DMS114 treated with DMSO at 0.1 percent for 48 hours (cell line): ENCODE data around the gene WDR20.

Source experiments
- DNase-seq: peaks from one replicate; lab custom pipeline; 2025; ENCODE audit not compliant: unreplicated experiment; lab: John Stamatoyannopoulos, UW

The WDR20 gene

DNA sequence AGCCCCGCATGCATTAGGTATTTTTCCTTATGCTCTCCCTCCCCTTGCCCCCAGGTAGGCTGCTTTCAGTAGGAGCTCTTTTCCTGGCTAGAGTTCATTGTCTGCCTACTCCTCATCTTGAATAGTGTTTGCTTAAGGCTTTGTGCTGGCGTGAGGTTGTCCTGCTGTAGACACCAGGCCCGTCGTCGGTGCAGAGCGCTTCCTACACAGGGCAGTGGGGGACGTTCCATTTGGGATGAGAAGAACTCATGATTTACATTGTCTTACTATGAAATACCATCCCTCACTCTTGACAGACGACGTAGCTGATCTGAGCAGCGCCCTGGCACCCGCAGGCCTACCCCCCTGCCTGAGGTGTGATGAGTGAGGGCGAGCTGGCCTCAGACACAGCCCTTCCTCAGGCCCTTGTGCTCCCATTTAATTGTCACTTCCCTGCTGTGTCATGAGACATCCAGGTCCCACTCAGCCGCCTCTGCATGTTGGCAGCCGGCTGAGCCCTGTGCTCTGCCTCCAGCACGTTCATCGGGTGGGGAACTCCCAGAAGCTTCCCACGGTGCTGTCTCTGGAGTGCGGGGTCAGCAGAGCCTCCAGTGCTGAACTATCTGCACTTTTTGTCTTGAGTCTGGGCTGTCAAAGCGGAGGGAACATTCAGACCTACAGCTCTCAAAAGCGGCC, 76.0 kb downstream of the WDR20 start:
- no peak for DNase-seq

DNA sequence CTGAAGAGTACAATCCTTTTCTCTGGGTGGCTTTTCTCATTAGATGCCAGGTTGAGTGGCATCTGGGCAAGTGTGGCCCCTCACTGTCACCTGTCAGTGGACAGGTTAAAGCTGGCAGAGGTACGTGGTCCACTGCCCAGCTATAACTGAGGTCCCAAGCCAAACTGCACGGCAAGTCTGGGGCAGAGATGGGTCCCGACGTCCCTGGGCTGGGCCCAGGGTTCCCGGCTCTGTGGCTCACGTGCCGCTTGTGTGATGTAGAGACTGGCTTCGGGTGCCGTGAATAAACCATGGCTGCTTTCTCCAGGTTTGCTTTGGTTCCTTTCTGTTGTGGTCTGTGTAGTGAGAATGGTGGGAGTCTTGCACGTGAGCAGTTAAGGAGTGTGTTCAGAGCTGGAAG, 77.7 kb downstream of the WDR20 start:
- no peak for DNase-seq

DNA sequence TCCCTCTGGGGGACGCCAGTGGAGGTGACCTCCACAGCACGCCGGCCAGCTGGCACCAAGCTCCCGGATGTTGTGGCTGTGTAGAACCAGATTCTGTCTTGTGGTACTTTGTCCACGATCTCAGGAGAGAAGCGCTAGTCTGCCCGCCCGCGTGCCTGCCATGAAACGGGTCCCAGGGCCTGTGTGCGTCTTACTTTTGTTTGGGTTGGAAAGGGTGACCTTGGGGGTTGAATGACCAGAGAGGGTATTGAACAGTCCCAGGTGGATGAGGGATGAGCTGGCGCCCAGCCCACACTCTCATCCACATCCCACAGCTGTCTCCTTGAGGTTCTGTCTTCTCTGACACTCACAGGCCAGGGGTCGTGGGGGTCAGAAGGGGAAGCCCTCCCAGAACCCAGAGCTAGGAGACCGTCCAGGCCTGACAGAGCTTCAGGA, 78.3 kb downstream of the WDR20 start:
- no peak for DNase-seq

DNA sequence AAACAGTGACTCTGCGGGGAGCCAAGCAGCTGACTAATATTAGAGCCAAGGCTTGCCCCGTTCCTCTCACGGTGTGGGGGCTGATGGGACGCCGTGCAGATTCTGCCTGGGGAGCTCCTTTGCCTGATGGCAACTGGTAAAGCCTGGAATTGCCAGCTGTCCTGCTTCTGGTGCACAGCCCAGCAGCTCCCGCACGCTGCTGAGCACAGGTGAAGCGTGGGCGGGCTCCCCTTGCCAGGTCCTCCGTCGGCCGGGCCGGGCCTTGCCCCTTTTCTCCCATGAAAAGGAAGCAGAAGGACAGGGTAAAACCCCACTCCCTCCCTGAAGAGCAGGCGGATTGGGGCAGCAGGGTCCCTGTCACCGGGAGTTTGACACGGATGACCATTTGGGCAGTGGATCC, 79.0 kb downstream of the WDR20 start:
- no peak for DNase-seq

DNA sequence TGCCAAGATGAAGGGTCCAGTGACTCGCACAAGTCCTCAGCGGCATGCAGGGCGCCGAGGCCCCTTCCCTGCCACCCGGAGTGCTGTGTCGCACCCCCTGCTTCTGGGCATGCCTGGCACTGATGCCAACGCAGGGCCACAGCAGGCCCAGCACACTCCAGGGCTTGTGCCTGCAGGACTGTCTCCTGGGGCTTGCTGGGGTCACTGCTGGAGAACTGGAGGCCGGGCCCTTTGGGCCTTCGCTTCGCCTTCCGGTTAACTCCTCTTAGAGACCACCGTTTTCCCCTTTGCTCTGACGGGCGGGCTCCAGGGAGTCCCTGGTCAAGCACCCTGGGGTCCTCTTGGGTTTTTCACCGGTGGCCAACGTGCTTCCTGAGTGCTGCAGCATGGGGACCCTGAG, 79.6 kb downstream of the WDR20 start:
- no peak for DNase-seq

DNA sequence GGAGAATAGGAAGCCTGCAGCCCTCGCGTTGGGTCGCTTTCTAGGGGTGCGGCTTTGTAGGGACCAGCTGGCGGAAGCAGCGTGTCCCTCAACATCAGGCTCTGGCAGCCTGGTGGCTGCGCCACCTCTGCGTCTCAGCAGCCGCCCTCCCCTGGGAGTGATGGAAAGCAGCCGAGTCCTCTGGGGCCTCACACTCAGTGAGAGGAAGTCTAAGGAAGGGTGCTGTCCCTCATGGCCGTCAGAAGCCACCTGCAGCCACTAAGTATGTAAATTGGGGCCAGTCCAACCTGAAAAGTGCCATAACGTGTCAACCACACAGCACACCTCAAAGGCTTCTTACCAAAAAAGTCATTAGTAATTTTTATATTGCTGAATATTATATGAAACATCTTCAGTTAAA, 80.3 kb downstream of the WDR20 start:
- no peak for DNase-seq

DNA sequence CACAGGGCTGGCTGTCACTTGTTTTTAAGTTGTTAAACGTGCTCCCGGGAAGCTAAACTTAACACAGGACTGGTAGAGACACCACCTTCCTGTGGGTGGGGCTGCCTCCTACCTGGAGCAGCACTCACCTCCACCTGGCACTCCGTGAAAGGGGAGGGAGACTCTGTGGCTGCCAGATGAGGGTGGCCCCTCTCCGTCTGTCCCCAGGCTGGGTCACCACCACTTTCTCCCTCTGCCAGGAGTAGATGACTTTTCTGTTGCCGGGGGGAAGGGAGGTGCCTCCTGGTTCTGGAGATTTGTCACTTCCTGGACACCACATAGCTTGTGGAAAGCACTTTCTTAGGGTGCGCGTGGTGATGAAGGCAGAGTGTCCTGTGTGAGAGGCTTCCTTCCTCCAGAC, 81.3 kb downstream of the WDR20 start:
- DNase-seq, result no peak

DNA sequence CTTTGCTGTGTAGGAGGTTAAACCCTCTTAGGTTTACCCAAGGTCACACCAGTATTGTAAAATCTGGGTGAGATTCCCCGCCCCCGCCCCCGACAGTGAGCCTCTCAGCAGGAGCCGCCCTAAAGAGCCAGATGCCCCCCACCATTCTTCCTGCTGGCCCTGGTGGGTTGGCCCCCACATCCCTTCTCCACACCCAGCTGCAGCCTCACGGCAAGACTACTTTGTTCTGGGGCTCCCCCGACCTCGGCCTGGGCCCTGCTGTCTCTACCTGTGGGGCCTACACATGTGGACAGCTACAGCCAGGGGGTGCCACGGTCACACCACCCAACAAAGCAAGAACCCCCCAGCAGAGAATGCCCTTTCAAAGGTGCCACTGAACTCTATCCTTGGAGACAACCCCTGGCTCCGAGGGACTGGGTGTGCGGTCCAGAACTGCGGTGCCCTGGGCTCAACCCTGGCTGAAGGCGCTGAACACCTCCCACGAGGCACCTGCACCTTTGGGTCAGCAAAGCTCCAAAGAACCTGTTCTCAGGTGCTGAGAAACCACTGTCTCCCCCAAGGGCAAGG, 82.4 kb downstream of the WDR20 start:
- no peak for DNase-seq

DNA sequence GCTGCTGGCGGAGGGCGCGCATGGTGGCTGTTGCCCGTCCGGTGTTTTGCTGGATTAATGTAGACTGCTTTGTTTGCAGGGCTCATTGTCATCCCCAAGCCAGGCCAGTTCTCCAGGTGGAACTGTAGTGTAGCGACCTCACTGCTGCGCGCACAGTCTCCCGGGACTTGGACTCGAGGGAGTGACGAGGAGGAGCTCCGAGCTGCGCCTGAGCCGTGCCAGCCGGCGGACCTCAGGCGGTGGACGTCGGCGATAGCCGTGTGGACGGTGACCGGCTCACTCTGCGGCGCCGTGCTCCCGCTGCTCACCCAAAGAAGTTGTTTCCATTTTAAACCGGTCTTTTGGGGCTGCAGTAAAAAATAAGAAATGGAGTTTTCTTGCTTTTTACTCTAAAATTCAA, 83.1 kb downstream of the WDR20 start:
- DNase-seq, result no peak

DNA sequence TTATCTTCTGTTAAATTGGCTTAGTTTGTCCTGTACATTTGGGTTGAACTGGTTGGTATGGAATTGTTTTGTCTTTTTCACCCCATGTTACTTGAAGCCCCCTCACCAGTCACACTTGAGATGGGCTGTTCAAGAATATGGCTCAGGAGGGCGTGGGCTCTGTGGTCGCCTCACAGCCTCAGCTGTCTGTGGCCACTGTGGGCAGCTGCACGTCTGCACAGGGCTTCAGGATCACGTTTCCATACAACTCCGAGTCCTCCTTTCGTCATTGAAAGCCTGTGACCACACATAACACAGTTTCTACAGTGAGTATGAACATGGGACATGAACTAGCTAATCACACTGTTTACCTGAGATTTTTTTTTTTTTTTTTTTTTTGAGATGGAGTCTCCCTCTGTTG, 84.0 kb downstream of the WDR20 start:
- DNase-seq, result no peak

DNA sequence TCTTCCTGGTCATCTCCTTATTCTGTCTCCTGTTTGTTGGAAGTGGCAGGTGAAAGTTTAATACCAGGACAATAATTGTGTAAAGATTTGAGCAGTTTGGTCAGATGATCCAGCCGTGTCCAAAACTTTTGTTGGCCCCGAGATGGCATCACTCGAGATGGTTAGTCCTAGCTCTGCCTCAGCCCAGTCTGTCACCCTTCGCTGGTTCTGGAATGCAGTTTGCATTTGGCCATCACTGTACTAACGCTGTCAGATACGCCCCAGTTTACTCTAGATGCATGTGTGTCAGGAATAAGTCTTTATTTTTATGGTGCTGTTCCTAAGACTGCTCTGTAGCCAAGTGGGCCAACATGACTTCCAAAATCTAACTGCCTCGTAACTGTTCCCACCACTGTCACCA, 85.7 kb downstream of the WDR20 start:
- DNase-seq, result no peak

DNA sequence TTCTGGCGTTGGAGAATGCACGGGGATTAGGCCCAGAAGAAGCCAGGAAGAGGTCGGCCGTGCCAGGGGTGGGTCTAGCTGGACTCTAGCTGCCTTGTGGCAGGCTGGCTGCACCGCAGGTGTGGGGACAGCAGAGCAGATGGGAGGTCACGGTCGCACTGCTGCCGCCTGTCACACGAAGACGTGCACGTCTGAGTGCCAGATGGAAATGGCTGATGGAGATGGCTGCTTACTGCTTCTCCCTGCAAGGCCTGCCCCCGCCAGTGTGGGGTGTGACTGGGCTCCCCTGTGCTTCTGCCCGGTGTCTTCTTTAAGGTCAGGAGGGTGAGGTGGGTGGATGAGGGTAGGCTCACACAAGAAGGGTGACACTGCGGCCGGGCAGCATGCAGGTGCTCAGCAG, 86.2 kb downstream of the WDR20 start:
- DNase-seq, result no peak

DNA sequence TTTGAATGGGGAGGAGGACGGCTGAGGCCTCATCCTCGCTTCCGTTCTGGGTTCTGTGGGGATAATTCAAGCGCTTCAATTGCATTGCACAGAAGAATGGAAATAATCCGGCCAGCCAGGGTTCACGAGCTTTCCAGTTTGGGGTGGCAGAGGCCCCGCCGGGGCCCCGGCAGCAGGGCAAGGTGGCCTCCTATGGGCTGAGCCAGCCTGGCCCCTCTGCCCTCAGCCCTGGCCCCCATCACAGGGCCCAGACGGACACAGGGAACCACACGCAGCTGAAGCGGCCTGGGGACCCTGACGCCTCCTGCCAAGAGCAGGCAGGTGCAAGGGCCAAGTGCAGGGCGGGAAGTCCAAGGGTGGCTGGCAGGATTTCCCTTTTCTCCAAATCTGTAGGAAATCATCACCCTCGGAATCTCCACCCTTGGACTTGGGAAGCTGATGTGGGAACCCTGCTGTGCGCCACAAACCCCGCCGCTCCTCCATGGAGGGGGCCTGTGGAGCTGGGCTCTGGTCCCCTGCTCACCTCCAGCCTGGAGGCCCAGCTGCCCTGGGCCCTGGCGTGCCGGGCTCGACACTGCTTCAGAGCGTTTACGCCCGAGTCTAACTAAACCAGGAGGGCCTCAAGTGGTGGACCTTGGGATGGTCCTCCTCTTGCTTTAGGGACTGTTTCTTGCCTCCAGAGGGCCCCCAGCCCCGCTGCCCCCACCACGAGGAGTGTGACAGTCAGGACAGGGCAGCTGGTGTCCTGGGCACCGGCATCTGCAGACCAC, 86.8 kb downstream of the WDR20 start:
- DNase-seq, result no peak

DNA sequence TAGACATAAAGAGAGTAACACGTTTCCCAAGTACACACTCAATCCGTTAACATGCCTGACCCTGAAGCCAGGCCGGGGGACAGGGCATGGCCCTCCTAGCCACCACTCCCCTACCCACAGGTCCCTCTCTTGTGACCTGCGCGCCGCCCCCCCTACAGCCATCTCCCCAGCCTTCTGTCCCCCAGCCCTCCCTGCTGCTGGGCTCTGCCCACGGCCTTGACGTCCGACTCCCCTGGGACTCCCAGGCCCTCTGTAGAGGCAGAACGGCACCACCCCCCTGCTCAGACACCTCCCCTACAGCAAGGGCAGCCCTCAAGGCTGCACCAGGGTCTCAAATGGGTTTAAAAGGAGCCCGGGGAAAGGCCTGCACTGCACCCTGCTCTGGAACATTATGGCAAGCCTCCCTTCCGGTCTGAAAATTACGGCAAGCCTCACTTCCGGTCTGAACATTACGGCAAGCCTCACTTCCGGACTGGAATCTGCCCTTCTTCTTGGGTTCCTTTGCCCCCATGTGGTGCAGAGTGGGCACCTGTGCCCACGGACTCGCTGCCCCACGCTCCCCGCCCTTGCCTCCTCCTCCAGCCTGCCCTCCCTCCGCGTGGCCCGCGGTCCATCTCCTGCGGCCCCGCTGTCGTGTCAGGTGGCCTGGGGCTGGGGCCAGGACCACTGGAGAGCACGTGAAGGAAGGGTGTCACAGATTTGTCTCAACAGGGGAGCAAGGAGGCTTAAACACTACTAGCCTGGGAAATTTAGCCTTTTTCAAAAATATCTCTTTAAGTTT, 87.7 kb downstream of the WDR20 start:
- DNase-seq, result no peak

DNA sequence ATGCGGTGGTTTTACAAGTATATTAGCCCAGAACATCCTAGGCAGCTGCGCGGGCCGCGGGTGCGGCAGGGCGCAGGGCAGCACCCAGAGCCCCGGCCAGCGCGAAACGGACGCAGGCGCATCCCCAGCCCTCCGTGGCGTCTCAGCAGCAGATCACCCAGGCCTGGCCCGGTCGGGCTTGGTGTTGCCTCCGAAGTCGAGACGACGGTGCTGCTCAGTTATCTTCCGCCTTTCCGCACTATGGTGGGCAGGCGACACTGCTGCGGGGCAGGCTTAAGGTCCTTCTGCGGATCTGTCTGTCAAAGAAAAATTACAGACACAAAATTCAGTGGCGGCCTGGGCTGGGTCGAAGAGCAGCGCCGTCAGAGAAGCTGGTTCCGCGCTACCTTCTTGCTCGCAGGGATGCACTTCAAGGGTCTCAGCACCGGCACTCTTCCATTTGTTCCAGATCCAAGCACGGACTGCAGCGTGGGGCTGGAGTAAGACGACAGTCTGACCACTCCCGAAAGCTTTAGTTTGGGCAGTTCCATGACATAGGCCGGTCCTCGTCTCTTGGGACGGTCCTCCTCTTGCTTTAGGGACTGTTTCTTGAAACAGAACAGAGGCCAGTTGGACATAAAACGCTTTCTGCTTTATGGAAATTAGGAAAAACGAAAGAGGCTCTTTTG, 89.5 kb downstream of the WDR20 start:
- DNase-seq, result no peak

DNA sequence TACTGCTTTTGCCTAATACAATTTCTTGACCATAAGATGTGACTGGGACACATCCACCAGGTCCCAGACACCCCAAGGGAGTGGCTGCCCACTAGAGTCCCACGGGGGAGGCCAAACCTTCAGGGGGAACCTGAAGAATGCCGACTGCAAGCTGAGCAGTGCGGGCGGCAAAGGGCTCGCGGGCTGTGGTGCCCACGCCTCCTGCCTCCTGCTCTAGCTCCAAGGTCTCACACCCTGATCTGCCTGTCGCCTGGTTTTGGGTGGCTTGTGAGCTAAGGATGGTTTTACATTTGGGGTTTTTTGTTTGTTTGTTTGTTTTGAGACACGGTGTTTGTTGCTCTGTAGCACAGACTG, 90.0 kb downstream of the WDR20 start:
- no peak for DNase-seq

DNA sequence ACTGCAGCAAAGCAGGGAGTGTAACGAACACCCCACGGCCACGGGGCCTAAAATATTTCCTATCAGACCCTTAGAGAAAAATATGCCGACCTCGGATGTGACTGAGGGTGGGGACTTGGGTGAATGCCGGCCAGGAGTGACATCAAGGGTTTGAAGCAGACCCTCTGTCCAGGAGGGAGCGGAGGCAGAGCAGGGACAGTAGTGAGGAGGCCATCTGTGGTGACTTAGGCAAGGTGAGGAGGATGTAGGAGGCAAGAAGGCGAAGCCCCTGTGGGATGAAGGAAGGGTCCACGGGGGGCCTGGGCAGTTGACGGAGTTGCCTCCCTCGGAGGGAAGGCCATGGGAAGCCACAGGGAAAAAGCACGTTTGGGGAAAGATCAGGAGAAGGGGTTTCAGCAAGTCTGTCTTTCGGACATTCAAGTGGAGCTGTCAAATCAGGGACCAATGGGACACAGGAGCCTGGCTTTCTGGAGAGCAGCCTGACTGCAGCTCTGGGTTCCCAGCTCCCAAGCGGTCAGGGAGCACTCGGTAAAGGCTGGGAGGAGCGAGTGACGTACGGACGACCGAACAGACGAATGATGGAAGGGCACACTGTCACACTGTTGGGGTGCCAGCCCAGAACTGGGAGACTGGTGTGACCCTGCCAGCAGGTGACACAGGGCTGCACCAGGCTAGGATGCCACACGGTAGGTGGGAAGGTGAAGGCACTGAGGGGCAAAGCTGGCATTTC, 90.9 kb downstream of the WDR20 start:
- DNase-seq, result no peak

DNA sequence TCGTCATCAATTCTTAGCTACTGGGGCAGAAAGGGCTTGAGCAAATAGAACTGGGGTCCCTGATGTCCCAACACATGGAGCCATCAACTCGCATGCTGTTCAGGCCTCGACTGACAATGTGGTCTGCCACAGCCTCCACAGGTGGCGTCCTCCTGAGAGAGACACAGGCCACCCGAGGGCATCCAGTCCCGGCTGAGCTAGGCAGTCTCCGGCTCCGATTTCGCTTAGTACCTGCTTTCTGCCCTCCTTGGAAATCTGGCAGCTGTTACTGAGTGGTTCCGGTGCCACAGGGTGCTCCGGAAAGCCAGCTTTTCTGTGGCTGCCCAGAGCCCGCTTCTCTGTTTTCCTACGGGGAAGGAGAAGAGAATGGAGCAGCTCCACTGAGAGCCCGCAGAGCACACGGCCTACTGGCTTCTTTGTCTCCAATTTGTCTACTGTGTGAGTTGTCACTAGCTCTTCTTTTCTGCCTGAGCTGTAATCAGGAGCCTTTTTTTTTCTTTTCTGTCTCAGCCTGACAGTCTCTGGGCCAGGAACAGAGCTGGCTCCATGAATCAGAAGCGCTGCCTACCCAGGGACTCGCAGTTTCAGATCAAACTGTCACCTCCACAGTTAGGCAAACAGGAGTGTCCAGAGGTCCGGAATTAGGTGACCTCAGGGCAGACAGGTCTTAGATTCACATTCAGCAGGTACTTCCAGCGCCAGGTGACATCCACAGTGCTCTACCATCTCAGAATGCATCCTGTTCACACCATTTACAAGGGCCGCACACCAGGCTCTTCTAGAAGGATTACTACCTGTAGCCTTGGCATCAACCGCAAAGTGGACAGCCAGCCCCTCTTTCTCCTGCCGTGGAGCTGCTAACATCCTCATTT, 92.0 kb downstream of the WDR20 start:
- DNase-seq, result no peak

DNA sequence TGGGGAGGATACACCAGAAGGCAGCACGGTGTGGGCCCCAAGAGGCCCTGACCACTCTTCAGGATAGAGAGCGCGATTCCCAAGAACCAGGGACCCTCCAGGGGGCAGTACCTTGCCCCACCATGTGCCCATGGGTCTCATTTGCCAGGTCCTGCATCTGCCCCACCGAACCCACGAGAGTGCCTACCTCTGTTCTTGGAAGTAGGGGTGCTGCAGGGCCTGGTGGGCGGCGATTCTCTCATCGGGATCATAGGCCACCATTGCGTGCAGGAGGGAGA, 92.6 kb downstream of the WDR20 start:
- DNase-seq, result no peak

DNA sequence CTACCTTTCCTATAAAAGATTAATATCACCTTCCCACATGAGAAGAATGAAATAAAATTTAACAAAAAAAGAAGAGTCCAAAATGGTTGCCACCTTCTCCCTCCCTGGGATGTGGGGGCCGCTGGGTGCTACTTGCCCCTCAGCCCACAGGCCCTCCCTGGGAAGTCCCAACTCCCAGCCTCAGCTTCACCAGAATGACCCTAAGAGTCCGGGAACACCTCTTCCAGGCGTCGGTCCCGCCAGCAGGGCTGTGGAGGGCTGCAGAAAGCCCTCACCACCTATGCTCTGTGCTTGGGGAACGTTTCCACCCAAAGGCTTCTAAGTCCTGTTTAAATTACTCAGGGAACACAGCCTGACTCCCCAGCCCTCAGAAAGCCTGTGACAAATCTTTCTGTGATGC, 93.4 kb downstream of the WDR20 start:
- no peak for DNase-seq
